ENCODE results near the gene ADAMTS4. TPM values are rescaled to one million over a fixed set of nuclear protein-coding genes. Genes with fewer than 3 reads are reported as not detected.

The ADAMTS4 gene
- 10 to 100 TPM; 17.5 to 30.4 TPM for total RNA-seq
- polyA plus RNA-seq (ENCODE audit: insufficient read length in 2 of 2): 10 to 100 TPM; 46.3 to 65.6 TPM
- long read RNA-seq, donor 1, full-length matches to known transcripts: 8 of 14 reads
- long read RNA-seq, donor 1, partial matches to known transcripts: 6 of 14 reads
- long read RNA-seq, donor 1, other reads (novel, unspliced or antisense): 0 of 14 reads
- long read RNA-seq, donor 2, full-length matches to known transcripts: 1 of 1 reads
- long read RNA-seq, donor 2, partial matches to known transcripts: 0 of 1 reads
- long read RNA-seq, donor 2, other reads (novel, unspliced or antisense): 0 of 1 reads
- long read RNA-seq, donor 3, full-length matches to known transcripts: 3 of 3 reads
- long read RNA-seq, donor 3, partial matches to known transcripts: 0 of 3 reads
- long read RNA-seq, donor 3, other reads (novel, unspliced or antisense): 0 of 3 reads
- long read RNA-seq, donor 4: 0 reads

- H3K4me1 ChIP-seq (ENCODE audit: control insufficient read depth, insufficient read depth, low read length): peaks cover 74% of the 10 kb centered on the region
- DNase-seq (ENCODE audit: low read depth in 4 of 6, low spot score in 6 of 6): peak in 2 of 6 donors; percentile 68 to 83
Observed at GRCh38 chr1:161198897-161199431, at the start of gene ADAMTS4. Gene ADAMTS4 (minus strand): TSS chr1:161199054. CDS start chr1:161198627, 427 bp downstream.

GRCh38 chr1:161244888-161245287 is 46.0 kb upstream of the ADAMTS4 start:
- Histone ChIP-seq H3K27ac (ENCODE audit: low read depth, low read length) (no peak overlapping the region), H3K36me3 (ENCODE audit: control insufficient read depth, insufficient read depth, low read length) (no peaks in the 10 kb centered on the region), H3K4me3 (ENCODE audit: low read depth, low read length) (no peak overlapping the region), H3K4me1 (ENCODE audit: control insufficient read depth, insufficient read depth, low read length) (no peaks in the 10 kb centered on the region), H3K27me3 (ENCODE audit: control insufficient read depth, insufficient read depth, low read length) (no peaks in the 10 kb centered on the region), H3K9me3 (ENCODE audit: control insufficient read depth, insufficient read depth, low read length) (no peaks in the 10 kb centered on the region)
- no peak for DNase-seq (ENCODE audit: low read depth in 4 of 6, low spot score in 6 of 6)
- WGBS (ENCODE audit: insufficient coverage): 86% methylated on average over 4 of the region's 4 CpGs

More at GRCh38 chr1:161198897-161199431, at the start of gene ADAMTS4:
- Histone ChIP-seq H3K27me3 (ENCODE audit: control insufficient read depth, insufficient read depth, low read length) (no peaks in the 10 kb centered on the region), H3K36me3 (ENCODE audit: control insufficient read depth, insufficient read depth, low read length) (peaks cover 9% of the 10 kb centered on the region), H3K9me3 (ENCODE audit: control insufficient read depth, insufficient read depth, low read length) (no peaks in the 10 kb centered on the region), H3K27ac (ENCODE audit: low read depth, low read length) (peak within 1 kb of the TSS; percentile 99), H3K4me3 (ENCODE audit: low read depth, low read length) (peak within 1 kb of the TSS; percentile 37)
- WGBS (ENCODE audit: insufficient coverage): 31% methylated on average over 7 of the region's 11 CpGs

GRCh38 chr1:161242313-161242712 is 43.5 kb upstream of the ADAMTS4 start:
- H3K27me3 ChIP-seq (ENCODE audit: control insufficient read depth, insufficient read depth, low read length): no peaks in the 10 kb centered on the region
- H3K9me3 ChIP-seq (ENCODE audit: control insufficient read depth, insufficient read depth, low read length): no peaks in the 10 kb centered on the region
- H3K27ac ChIP-seq (ENCODE audit: low read depth, low read length): no peak overlapping the region
- DNase-seq (ENCODE audit: low read depth in 4 of 6, low spot score in 6 of 6): no peak
- 100% methylated on average over 1 of the region's 2 CpGs for WGBS (ENCODE audit: insufficient coverage)
- no peaks in the 10 kb centered on the region for H3K4me1 ChIP-seq (ENCODE audit: control insufficient read depth, insufficient read depth, low read length)
- H3K4me3 ChIP-seq (ENCODE audit: low read depth, low read length): no peak overlapping the region
- H3K36me3 ChIP-seq (ENCODE audit: control insufficient read depth, insufficient read depth, low read length): no peaks in the 10 kb centered on the region

- no peak overlapping the region for H3K27ac ChIP-seq (ENCODE audit: low read depth, low read length)
- H3K36me3 ChIP-seq (ENCODE audit: control insufficient read depth, insufficient read depth, low read length): no peaks in the 10 kb centered on the region
- H3K4me1 ChIP-seq (ENCODE audit: control insufficient read depth, insufficient read depth, low read length): no peaks in the 10 kb centered on the region
- no peak overlapping the region for H3K4me3 ChIP-seq (ENCODE audit: low read depth, low read length)
- no peaks in the 10 kb centered on the region for H3K27me3 ChIP-seq (ENCODE audit: control insufficient read depth, insufficient read depth, low read length)
- WGBS (ENCODE audit: insufficient coverage): 77% methylated on average over 3 of the region's 3 CpGs
- DNase-seq (ENCODE audit: low read depth in 4 of 6, low spot score in 6 of 6): no peak
- H3K9me3 ChIP-seq (ENCODE audit: control insufficient read depth, insufficient read depth, low read length): no peaks in the 10 kb centered on the region
Observed at GRCh38 chr1:161241682-161242081, 42.8 kb upstream of the ADAMTS4 start.

- Histone ChIP-seq H3K27ac (ENCODE audit: low read depth, low read length) (no peak within 1 kb of the TSS), H3K9me3 (ENCODE audit: control insufficient read depth, insufficient read depth, low read length) (no peaks in the 10 kb centered on the region), H3K36me3 (ENCODE audit: control insufficient read depth, insufficient read depth, low read length) (no peaks in the 10 kb centered on the region), H3K4me1 (ENCODE audit: control insufficient read depth, insufficient read depth, low read length) (no peaks in the 10 kb centered on the region), H3K27me3 (ENCODE audit: control insufficient read depth, insufficient read depth, low read length) (no peaks in the 10 kb centered on the region), H3K4me3 (ENCODE audit: low read depth, low read length) (no peak within 1 kb of the TSS)
- no peak for DNase-seq (ENCODE audit: low read depth in 4 of 6, low spot score in 6 of 6)
- 63% methylated on average over 3 of the region's 4 CpGs for WGBS (ENCODE audit: insufficient coverage)
Observed at GRCh38 chr1:161238039-161238473, 39.2 kb upstream of the ADAMTS4 start, which contains the start of gene NR1I3. Gene NR1I3 (minus strand): TSS chr1:161238203. CDS start chr1:161236565, 1,638 bp downstream.

- DNase-seq (ENCODE audit: low read depth in 4 of 6, low spot score in 6 of 6): peak in 1 of 6 donors; percentile 16
- H3K36me3 ChIP-seq (ENCODE audit: control insufficient read depth, insufficient read depth, low read length): peaks cover under 1% of the 10 kb centered on the region
- no peaks in the 10 kb centered on the region for H3K4me1 ChIP-seq (ENCODE audit: control insufficient read depth, insufficient read depth, low read length)
- H3K9me3 ChIP-seq (ENCODE audit: control insufficient read depth, insufficient read depth, low read length): no peaks in the 10 kb centered on the region
- no peak overlapping the region for H3K27ac ChIP-seq (ENCODE audit: low read depth, low read length)
- 100% methylated on average over 1 of the region's 5 CpGs for WGBS (ENCODE audit: insufficient coverage)
- no peaks in the 10 kb centered on the region for H3K27me3 ChIP-seq (ENCODE audit: control insufficient read depth, insufficient read depth, low read length)
- H3K4me3 ChIP-seq (ENCODE audit: low read depth, low read length): no peak overlapping the region
Observed at GRCh38 chr1:161235957-161236775, 37.3 kb upstream of the ADAMTS4 start.

GRCh38 chr1:161233102-161233501 is 34.2 kb upstream of the ADAMTS4 start:
- H3K27ac ChIP-seq (ENCODE audit: low read depth, low read length): no peak overlapping the region
- no peak for DNase-seq (ENCODE audit: low read depth in 4 of 6, low spot score in 6 of 6)
- H3K4me1 ChIP-seq (ENCODE audit: control insufficient read depth, insufficient read depth, low read length): peaks cover under 1% of the 10 kb centered on the region
- H3K27me3 ChIP-seq (ENCODE audit: control insufficient read depth, insufficient read depth, low read length): no peaks in the 10 kb centered on the region
- H3K9me3 ChIP-seq (ENCODE audit: control insufficient read depth, insufficient read depth, low read length): no peaks in the 10 kb centered on the region
- WGBS (ENCODE audit: insufficient coverage): 95% methylated on average over 8 of the region's 9 CpGs
- H3K36me3 ChIP-seq (ENCODE audit: control insufficient read depth, insufficient read depth, low read length): peaks cover 30% of the 10 kb centered on the region
- H3K4me3 ChIP-seq (ENCODE audit: low read depth, low read length): no peak overlapping the region

- Histone ChIP-seq H3K4me1 (ENCODE audit: control insufficient read depth, insufficient read depth, low read length) (peaks cover 22% of the 10 kb centered on the region), H3K9me3 (ENCODE audit: control insufficient read depth, insufficient read depth, low read length) (no peaks in the 10 kb centered on the region), H3K36me3 (ENCODE audit: control insufficient read depth, insufficient read depth, low read length) (peaks cover 36% of the 10 kb centered on the region), H3K27me3 (ENCODE audit: control insufficient read depth, insufficient read depth, low read length) (no peaks in the 10 kb centered on the region), H3K27ac (ENCODE audit: low read depth, low read length) (no peak overlapping the region), H3K4me3 (ENCODE audit: low read depth, low read length) (no peak overlapping the region)
- 96% methylated on average over 6 of the region's 7 CpGs for whole genome bisulfite sequencing (ENCODE audit: insufficient coverage)
- no peak for DNase-seq (ENCODE audit: low read depth in 4 of 6, low spot score in 6 of 6)
Observed at GRCh38 chr1:161230762-161231161, 31.9 kb upstream of the ADAMTS4 start.

GRCh38 chr1:161229896-161230295 is 31.0 kb upstream of the ADAMTS4 start:
- H3K4me1 ChIP-seq (ENCODE audit: control insufficient read depth, insufficient read depth, low read length): peaks cover 27% of the 10 kb centered on the region
- H3K36me3 ChIP-seq (ENCODE audit: control insufficient read depth, insufficient read depth, low read length): peaks cover 36% of the 10 kb centered on the region
- DNase-seq (ENCODE audit: low read depth in 4 of 6, low spot score in 6 of 6): no peak
- H3K4me3 ChIP-seq (ENCODE audit: low read depth, low read length): no peak overlapping the region
- no peaks in the 10 kb centered on the region for H3K27me3 ChIP-seq (ENCODE audit: control insufficient read depth, insufficient read depth, low read length)
- no peaks in the 10 kb centered on the region for H3K9me3 ChIP-seq (ENCODE audit: control insufficient read depth, insufficient read depth, low read length)
- no peak overlapping the region for H3K27ac ChIP-seq (ENCODE audit: low read depth, low read length)
- WGBS (ENCODE audit: insufficient coverage): 87% methylated on average over 3 of the region's 3 CpGs
